Heart right ventricle (tissue), 16 donors: ENCODE measurements around the gene TLE3. TPM values are rescaled to one million over a fixed set of nuclear protein-coding genes. Genes with fewer than 3 reads are reported as not detected.

Source experiments
- ATAC-seq, 8 donors: fragments of 200-7000 bp; cut with Tn5 transposase; one replicate each; pipeline ENCODE4 v1.9.1; 2020; ENCODE audit warnings: mild to moderate bottlenecking in 8 of 8, moderate library complexity in 8 of 8, moderate number of reproducible peaks in 1 of 8
- DNase-seq, 2 donors: peaks; one replicate each; pipeline ENCODE4 v3.0.0-alpha.2; 2020
- H3K27ac ChIP-seq, 10 donors: fragments of 200-600 bp; sonication (generic) in 2 of 10; one replicate each; pipeline versions ENCODE4 v1.5.0 to v1.8.0; 2020 to 2022; ENCODE audit warnings: mild to moderate bottlenecking in 3 of 10
- H3K27me3 ChIP-seq, 7 donors: fragments of 200-600 bp; one replicate each; pipeline ENCODE4 v1.8.0; 2021 to 2022; ENCODE audit warnings: mild to moderate bottlenecking in 2 of 7
- H3K36me3 ChIP-seq, 9 donors: fragments of 200-600 bp; sonication (generic) in 1 of 9; one replicate each; pipeline versions ENCODE4 v1.5.0 to v1.8.0; 2020 to 2022; ENCODE audit warnings: mild to moderate bottlenecking in 2 of 9
- H3K4me1 ChIP-seq, 9 donors: fragments of 200-600 bp; sonication (generic) in 1 of 9; one replicate each; pipeline versions ENCODE4 v1.5.0 to v1.8.0; 2020 to 2022; ENCODE audit warnings: mild to moderate bottlenecking in 4 of 9
- H3K4me3 ChIP-seq, 10 donors: fragments of 200-600 bp; sonication (generic) in 2 of 10; one replicate each; pipeline versions ENCODE4 v1.5.0 to v1.8.0; 2020 to 2022; ENCODE audit warnings: mild to moderate bottlenecking in 7 of 10, moderate library complexity in 2 of 10
- H3K9me3 ChIP-seq, 11 donors: fragments of 200-600 bp in 10 of 11; sonication (generic) in 2 of 11; one replicate each; pipeline versions ENCODE4 v1.5.0 to v1.8.0; 2013 to 2022; ENCODE audit warnings: mild to moderate bottlenecking in 2 of 11, control low read depth in 1 of 11, moderate library complexity in 1 of 11
- WGBS, 2 donors: extraction: QIAGEN DNeasy Blood & Tissue Kit; methylation state at CpG; one replicate each; pipeline ENCODE4 v1.1.7; 2013; ENCODE audit warnings: inconsistent platforms in 1 of 2; 5-methylcytosine and 5-hydroxymethylcytosine counted together
- intact Hi-C, 10 donors: fragments of 100-400 bp; cut with DNase I; formaldehyde crosslinking; loops; one replicate each; pipeline versions ENCODE4 v1.11.1 to v1.14.2; 2022
- polyA plus RNA-seq, 2 donors: library from polyadenylated mRNA; stranded (reverse); fragments of 200-250 nt; gene quantifications; one replicate each; pipeline ENCODE4 v1.2.3, GENCODE V29; 2013
- total RNA-seq, 10 donors: library from RNA; stranded (reverse); fragmentation: NEBNext Ultra II Directional in 3 of 10; extraction: Animal tissue kit (Norgen Biotek cat#: 25700) in 3 of 10; gene quantifications; one replicate each; pipeline versions ENCODE4 v1.2.1 to v1.2.4, GENCODE V29; 2021 to 2023
- TF ChIP-seq, protein P1 (sequence below), 9 donors: fragments of 200-600 bp; sonication (generic) in 2 of 9; IDR thresholded peaks; one replicate each; pipeline versions ENCODE4 v1.5.0 to v1.8.0; 2021 to 2022; ENCODE audit warnings: antibody characterized with exemption in 9 of 9, mild to moderate bottlenecking in 5 of 9, moderate library complexity in 1 of 9
- donor health status: Arrhythmogenic right ventricular cardiomyopathy.
- donor health status: ischemic (EF 13 %, LVEDD 7.1; RV severe dilation, severe dysfunction).
- donor health status: healthy with polysubstance abuse.
- donor health status: DM: no; HTN: yes; CAD: no.
- donor health status: DM: no; HTN: no; CAD: no.
- donor health status: ischemic (EF 25% LVEDD 6.9; RV normal size, moderate dysfunction).
- donor health status: ischemic (EF 25% LVEDD 5.7; RV mildly dilated, moderate dysfunction).
- donor health status: healthy.
- donor health status: DM: yes; HTN: yes; CAD: no.
- donor health status: Ischemic cardiomyopathy.
- donor health status: ischemic (EF 35%, LVEDD 5.7; RV mildly dilated, moderate dysfunction).
- donor health status: nonischemic (EF 11% LVEDD 7.7; RV severe dilation, severe dysfunction).
- donor health status: DM: yes; HTN: yes; CAD: no.
- donor health status: PGD.
- donor health status: ischemic (EF 29% LVEDD 5.4; RV normal size, mild dysfunction).
- donor health status: nonischemic (EF 23%, LVEDD 6.1; RV moderate dilation, normal function).

The TLE3 gene
- total and polyA plus RNA-seq, 12 donors: 7.5 to 21.7 (median 12.6) TPM

DNA sequence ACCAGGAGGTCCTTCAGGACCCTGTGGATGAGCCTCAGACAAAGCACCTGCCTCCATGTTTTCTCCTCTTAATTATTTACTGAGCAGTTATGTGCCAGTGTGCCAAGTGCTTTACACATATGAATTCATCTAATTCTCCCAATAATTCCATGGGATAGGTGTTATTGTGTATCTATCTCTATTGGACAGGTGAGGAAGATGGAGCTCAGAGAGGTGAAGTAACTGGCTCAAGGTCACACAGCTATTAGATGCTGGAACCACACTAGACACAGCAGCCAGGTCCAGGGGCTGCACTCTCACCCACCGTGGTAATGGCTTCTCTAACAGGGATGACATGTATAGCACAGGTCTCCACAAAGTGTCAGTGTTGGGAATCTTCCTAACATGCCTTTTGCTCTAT lies 70.2 kb downstream of the TLE3 start:
- 93% methylated on average over 1 of the region's 1 CpG for WGBS, 2 donors
- Histone ChIP-seq H3K27ac (no peak overlapping the region), H3K9me3 (no peaks in the 10 kb centered on the region), H3K27me3 (peaks cover 0 to 49% (median 28%) of the 10 kb centered on the region in 7 donors), H3K36me3 (no peaks in the 10 kb centered on the region), H3K4me1 (peaks cover 9 to 31% (median 22%) of the 10 kb centered on the region in 9 donors), H3K4me3 (no peak overlapping the region)
- intact Hi-C loops: loop anchor here in 2 of 10 donors (10.0 kb wide), 2 partner anchors 63 to 247 kb away; no protein-coding TSS in a partner anchor
- TF ChIP-seq, protein P1, sequence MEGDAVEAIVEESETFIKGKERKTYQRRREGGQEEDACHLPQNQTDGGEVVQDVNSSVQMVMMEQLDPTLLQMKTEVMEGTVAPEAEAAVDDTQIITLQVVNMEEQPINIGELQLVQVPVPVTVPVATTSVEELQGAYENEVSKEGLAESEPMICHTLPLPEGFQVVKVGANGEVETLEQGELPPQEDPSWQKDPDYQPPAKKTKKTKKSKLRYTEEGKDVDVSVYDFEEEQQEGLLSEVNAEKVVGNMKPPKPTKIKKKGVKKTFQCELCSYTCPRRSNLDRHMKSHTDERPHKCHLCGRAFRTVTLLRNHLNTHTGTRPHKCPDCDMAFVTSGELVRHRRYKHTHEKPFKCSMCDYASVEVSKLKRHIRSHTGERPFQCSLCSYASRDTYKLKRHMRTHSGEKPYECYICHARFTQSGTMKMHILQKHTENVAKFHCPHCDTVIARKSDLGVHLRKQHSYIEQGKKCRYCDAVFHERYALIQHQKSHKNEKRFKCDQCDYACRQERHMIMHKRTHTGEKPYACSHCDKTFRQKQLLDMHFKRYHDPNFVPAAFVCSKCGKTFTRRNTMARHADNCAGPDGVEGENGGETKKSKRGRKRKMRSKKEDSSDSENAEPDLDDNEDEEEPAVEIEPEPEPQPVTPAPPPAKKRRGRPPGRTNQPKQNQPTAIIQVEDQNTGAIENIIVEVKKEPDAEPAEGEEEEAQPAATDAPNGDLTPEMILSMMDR (IDR thresholded peaks at IDR 0.05): no peak
- no peak for DNase-seq
- ATAC-seq: no peak

DNA sequence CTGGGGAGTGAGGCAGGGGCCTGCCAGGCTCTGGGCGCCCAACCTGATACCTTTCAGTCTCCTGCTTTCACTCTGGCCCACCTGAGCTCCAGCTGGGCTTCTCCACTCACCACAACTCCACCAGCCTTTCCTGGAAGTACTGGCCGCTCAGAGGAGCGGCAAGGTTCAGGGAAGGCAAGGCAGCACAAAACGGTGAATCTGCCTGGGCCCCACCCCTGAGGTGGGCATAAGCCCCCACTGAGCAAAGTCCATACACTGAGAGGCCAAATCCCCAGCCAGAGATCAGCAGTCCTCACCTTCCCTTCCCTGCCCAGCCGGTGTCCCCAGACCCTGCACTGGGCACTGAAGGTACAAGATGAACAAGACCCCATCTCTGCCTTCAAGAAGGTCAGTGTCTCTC lies 70.7 kb downstream of the TLE3 start:
- H3K36me3 ChIP-seq: no peaks in the 10 kb centered on the region
- ATAC-seq: no peak
- H3K4me3 ChIP-seq: no peak overlapping the region
- 91 to 92% methylated on average over 5 of the region's 5 CpGs for WGBS, 2 donors
- H3K27me3 ChIP-seq: peaks cover 0 to 44% (median 24%) of the 10 kb centered on the region in 7 donors
- peaks cover 9 to 31% (median 22%) of the 10 kb centered on the region in 9 donors for H3K4me1 ChIP-seq
- intact Hi-C loops: loop anchor here in 2 of 10 donors (10.0 kb wide), 2 partner anchors 62 to 248 kb away; no protein-coding TSS in a partner anchor
- no peak overlapping the region for H3K27ac ChIP-seq
- DNase-seq: no peak
- TF ChIP-seq, protein P1 (IDR thresholded peaks at IDR 0.05): no peak
- H3K9me3 ChIP-seq: no peaks in the 10 kb centered on the region

DNA sequence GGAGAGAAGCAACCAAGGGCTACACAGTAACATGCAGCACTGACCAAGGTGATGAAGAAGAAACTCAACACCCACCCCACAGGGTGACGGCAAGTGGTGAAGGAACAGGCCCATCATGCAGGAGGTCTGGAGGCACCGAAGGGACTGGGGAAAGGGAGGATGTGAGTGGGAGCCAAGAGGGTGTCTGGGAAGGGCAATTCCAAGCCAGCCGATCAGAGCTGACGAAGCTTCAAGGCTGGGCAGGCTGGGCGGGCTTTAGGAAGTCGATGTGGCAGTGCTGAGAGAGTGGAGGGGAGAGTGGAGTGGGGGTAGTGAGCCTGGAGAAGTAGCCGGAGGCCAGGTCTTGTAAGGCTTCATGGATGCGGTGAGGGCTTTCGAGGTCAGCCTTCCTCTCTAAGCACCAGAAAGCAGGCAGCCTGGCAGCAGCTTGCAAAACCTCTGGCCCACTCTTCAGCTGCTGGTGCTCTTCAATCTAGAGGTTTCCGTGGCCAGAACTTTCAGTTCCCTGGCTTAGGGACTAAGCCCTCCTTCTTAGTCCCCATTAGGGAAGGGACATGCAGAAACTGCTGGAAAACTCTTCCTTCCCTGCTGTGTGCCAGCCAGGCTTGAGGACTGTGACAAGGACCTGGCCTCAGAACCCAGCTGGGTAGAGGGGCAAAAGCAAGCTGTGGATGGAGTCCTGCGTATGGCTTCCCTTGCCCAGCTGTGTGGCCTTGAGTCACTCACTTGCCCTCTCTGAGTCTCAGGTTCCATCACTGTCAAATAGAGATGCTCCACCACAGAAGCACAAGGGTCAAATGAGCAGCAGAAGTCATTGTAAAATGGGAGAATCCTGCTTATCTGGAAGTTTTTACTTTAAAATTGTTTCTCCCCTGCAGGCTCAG lies 72.1 kb downstream of the TLE3 start:
- peak in 1 of 8 donors; percentile 15 for ATAC-seq
- H3K36me3 ChIP-seq: no peaks in the 10 kb centered on the region
- TF ChIP-seq, protein P1 (IDR thresholded peaks at IDR 0.05): no peak
- H3K27me3 ChIP-seq: peaks cover 0 to 43% (median 13%) of the 10 kb centered on the region in 7 donors
- no peak overlapping the region for H3K27ac ChIP-seq
- no peaks in the 10 kb centered on the region for H3K9me3 ChIP-seq
- DNase-seq: no peak
- WGBS, 2 donors: 66 to 78% methylated on average over 11 of the region's 11 CpGs
- no peak overlapping the region for H3K4me3 ChIP-seq
- intact Hi-C loops: loop anchor here in 2 of 10 donors (10.0 kb wide), 2 partner anchors 61 to 249 kb away; no protein-coding TSS in a partner anchor
- peaks cover 9 to 31% (median 22%) of the 10 kb centered on the region in 9 donors for H3K4me1 ChIP-seq

DNA sequence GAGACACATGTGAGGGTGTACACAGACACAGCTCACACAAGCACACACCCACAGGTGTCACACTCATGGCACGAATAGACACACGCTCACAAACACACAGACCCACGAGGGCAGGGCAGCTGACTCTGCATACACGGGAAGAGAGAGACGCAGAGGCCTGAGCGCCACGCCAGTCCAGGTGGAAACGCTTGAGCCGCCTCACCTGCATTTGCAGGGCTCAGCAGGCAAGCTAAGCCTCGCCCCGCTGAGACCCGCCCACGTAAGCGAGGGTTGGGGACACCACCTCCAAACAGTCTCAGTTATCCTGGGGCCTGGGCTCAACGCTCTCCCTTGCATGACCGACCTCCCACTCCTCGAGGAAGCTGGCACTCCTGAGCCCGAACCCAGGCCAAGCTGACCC lies 73.2 kb downstream of the TLE3 start:
- DNase-seq: no peak
- intact Hi-C loops: loop anchor here in 2 of 10 donors (10.0 kb wide), 2 partner anchors 60 to 250 kb away; no protein-coding TSS in a partner anchor
- WGBS, 2 donors: 75 to 84% methylated on average over 18 of the region's 18 CpGs

More for the DNA sequence above, 73.2 kb downstream of the TLE3 start:
- H3K27ac ChIP-seq: no peak overlapping the region
- TF ChIP-seq, protein P1 (IDR thresholded peaks at IDR 0.05): no peak
- H3K9me3 ChIP-seq: no peaks in the 10 kb centered on the region
- H3K4me1 ChIP-seq: peaks cover 9 to 31% (median 22%) of the 10 kb centered on the region in 9 donors
- H3K4me3 ChIP-seq: no peak overlapping the region
- no peaks in the 10 kb centered on the region for H3K36me3 ChIP-seq
- ATAC-seq: peak in 2 of 8 donors; percentile 11 to 13
- H3K27me3 ChIP-seq: peaks cover 0 to 40% (median 5%) of the 10 kb centered on the region in 7 donors
